ENCODE results near the gene STIL.
"Not testable (repeated sequence)": the region's sequence is repeated elsewhere in the genome, so short reads cannot be mapped to it uniquely, and the experiment has no call there.

STIL gene

GRCh38 chr1:47323599-47324031, 9.7 kb upstream of the STIL start:
- no peak for TF ChIP-seq CTCF (conservative IDR thresholded peaks at IDR 0.05; ENCODE audit: low read depth, low read length)
- no peak overlapping the region for H3K4me3 ChIP-seq (ENCODE audit: low read length)
- DNase-seq (ENCODE audit: low read depth): no peak

- H3K4me3 ChIP-seq (ENCODE audit: low read length); DNase-seq (ENCODE audit: low read depth): not testable (repeated sequence)
Observed at GRCh38 chr1:47319968-47320367, 6.0 kb upstream of the STIL start.

- TF ChIP-seq CTCF (conservative IDR thresholded peaks at IDR 0.05; ENCODE audit: low read depth, low read length): no peak
- DNase-seq (ENCODE audit: low read depth): no peak
- H3K4me3 ChIP-seq (ENCODE audit: low read length): no peak overlapping the region
Observed at GRCh38 chr1:47317841-47318240, 3.9 kb upstream of the STIL start.

- no peak for TF ChIP-seq CTCF (conservative IDR thresholded peaks at IDR 0.05; ENCODE audit: low read depth, low read length)
- H3K4me3 ChIP-seq (ENCODE audit: low read length): no peak overlapping the region
- DNase-seq (ENCODE audit: low read depth): no peak
Observed at GRCh38 chr1:47309427-47309826, 4.5 kb downstream of the STIL start.

GRCh38 chr1:47302472-47302871, 11.5 kb downstream of the STIL start:
- TF ChIP-seq CTCF (conservative IDR thresholded peaks at IDR 0.05; ENCODE audit: low read depth, low read length): no peak
- no peak overlapping the region for H3K4me3 ChIP-seq (ENCODE audit: low read length)
- no peak for DNase-seq (ENCODE audit: low read depth)

GRCh38 chr1:47298025-47298699, 15.8 kb downstream of the STIL start:
- no peak for DNase-seq (ENCODE audit: low read depth)

GRCh38 chr1:47295579-47295978, 18.4 kb downstream of the STIL start:
- no peak for TF ChIP-seq CTCF (conservative IDR thresholded peaks at IDR 0.05; ENCODE audit: low read depth, low read length)
- DNase-seq (ENCODE audit: low read depth): no peak
- H3K4me3 ChIP-seq (ENCODE audit: low read length): no peak overlapping the region

More at GRCh38 chr1:47298025-47298699, 15.8 kb downstream of the STIL start:
- no peak overlapping the region for H3K4me3 ChIP-seq (ENCODE audit: low read length)
- no peak for TF ChIP-seq CTCF (conservative IDR thresholded peaks at IDR 0.05; ENCODE audit: low read depth, low read length)

GRCh38 chr1:47294863-47295262, 19.1 kb downstream of the STIL start:
- not testable (repeated sequence) for H3K4me3 ChIP-seq (ENCODE audit: low read length); DNase-seq (ENCODE audit: low read depth)

GRCh38 chr1:47288116-47288515, 25.8 kb downstream of the STIL start:
- not testable (repeated sequence) for H3K4me3 ChIP-seq (ENCODE audit: low read length); DNase-seq (ENCODE audit: low read depth)

Data from retinal pigment epithelial cell (primary cell).